Measurements from ENCODE around the gene CDC14B. TPM values are rescaled to one million over a fixed set of nuclear protein-coding genes. Genes with fewer than 3 reads are reported as not detected.

Gene CDC14B
- 4.6 and 5.8 TPM in 2 replicates for total RNA-seq

GRCh38 chr9:96619491-96620180 is at the start of gene CDC14B:
Gene CDC14B, minus strand, starts transcription at chr9:96619843. Its CDS starts 465 bp downstream, at chr9:96619378.
- peak; percentile 45 for DNase-seq (ENCODE audit: extremely low read depth, low read depth, low spot score)

DNA sequence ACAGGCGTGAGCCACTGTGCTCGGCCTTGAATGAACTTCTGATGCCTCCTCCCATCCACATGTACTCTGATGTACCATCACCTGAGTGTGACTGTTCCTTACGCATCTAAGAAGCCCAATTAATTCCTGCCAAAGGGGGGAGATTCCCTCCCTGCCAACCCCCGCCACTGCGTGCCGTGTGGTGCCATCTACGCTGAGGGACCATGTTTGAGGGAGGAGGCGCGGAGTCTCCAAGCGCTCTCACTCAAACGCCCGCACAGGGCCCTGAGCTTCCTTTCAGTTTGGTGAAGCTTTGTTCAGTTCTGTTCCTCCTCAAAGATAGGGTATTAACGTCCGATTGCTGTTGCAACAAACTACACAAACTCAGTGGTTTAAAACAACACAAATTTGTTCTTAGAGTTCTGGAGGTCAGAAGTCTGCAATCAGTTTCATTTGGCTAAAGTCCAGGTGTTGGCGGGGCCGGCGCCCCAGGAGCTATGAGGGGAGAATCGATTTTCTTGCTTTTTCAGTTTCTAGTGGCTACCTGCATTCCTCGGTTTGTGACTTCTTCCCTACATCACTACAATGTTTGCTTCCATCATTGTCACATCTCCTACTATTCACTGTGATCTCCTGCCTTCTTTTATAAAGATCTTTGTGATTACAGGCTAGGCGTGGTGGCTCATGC is 49.4 kb upstream of the CDC14B start:
- DNase-seq (ENCODE audit: extremely low read depth, low read depth, low spot score): no peak

DNA sequence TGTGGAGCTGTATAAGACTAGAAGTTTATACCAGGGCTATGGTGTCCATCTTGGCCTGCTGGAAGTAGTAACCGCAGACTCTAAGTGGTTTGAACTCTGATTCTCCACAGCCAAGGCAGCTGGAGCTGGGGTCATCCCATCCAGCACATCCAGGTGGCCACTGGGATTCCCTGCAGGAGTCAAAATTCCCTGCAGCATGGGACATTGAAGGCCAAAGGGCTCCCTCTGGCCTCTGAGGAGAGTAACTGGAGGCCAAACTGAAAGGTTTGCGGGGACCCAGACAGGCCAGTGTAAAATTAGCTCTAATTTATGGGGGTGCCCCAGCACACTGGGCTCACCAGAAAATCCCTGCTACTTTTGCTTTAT is 47.7 kb upstream of the CDC14B start:
- DNase-seq (ENCODE audit: extremely low read depth, low read depth, low spot score): no peak

GRCh38 chr9:96666653-96667362 is 47.2 kb upstream of the CDC14B start:
- DNase-seq (ENCODE audit: extremely low read depth, low read depth, low spot score): peak; percentile 41

GRCh38 chr9:96665789-96666188 is 46.1 kb upstream of the CDC14B start:
- DNase-seq (ENCODE audit: extremely low read depth, low read depth, low spot score): no peak

DNA sequence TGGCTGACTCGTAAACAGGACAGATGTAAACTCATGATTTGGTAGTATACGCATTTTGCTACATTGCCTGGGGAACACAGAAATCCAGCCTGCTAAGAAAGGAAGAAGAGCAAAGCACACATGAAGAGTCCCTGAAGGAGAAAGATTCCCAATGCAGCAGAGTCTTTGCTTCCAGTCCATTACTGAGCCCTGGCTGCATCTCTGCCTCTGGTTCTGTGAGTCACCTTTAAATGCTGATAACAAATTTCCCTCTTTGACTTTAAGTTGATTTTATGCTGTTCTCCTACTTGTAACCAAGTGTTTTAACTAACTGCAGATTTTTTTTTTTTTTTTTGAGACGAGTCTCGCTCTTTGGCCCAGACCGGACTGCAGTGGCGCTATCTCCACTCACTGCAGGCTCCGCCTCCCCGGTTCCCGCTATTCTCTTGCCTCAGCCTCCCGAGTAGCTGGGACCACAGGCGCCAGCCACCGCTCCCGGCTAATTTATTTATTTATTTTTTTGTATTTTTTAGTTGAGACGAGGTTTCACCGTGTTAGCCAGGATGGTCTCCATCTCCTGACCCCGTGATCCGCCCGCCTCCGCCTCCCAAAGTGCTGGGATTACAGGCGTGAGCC is 44.0 kb upstream of the CDC14B start:
- no peak for DNase-seq (ENCODE audit: extremely low read depth, low read depth, low spot score)

DNA sequence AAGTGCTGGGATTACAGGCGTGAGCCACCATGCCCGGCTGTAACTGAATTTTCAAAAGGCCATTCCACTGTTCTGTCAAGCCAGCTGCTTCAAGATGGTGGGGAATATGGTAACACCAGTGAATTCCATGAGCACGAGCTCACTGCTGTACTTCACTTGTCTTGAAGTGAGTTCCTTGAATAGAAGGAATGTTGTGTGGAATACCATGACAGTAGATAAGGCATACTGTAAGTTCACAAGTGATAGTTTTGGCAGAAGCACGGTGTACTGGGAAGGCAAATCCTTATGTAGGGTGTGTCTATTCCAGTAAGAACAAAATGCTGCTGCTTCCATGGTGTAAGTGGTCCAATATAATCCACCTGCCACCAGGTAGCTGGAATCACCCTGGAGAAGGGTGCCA is 42.1 kb upstream of the CDC14B start:
- DNase-seq (ENCODE audit: extremely low read depth, low read depth, low spot score): no peak

GRCh38 chr9:96660692-96661248 is 41.1 kb upstream of the CDC14B start:
- no peak for DNase-seq (ENCODE audit: extremely low read depth, low read depth, low spot score)

DNA sequence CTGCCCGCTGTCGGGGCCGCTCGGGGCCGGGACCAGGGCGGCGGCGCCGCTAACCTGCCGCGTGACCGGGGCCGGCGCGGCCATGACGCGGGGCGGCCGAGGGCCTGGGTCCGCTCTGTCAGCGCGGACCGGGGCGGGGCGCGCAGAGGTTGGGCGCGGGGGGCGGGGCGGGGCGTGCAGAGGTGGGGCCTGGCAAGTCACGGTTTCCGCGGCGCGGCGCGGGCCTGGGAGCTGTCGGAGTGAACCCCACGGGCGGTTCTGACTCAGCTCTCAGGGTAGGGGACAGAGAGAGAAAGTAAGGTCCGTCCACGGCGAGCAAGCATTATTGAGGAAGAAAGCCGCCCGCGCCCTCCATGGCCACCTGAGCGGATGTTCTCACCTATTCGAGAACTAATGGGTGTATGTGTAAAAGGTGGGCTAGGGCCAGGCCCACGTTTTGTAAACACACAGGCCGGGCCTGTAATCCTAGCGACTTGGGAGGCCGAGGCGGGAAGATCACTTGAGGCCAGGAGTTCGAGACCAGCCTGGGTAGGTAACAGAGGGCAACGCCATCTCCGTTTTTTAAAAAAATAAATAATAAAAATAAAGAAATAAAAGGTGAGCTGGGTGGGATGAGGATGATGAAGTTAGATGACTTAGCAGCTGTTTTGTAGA is 35.7 kb upstream of the CDC14B start, which contains the start of gene PRXL2C:
TSS of gene PRXL2C (minus strand) at position 120 of the 654 bp plus-strand sequence. CDS start at position 84, 36 bp downstream.
- no peak for DNase-seq (ENCODE audit: extremely low read depth, low read depth, low spot score)

DNA sequence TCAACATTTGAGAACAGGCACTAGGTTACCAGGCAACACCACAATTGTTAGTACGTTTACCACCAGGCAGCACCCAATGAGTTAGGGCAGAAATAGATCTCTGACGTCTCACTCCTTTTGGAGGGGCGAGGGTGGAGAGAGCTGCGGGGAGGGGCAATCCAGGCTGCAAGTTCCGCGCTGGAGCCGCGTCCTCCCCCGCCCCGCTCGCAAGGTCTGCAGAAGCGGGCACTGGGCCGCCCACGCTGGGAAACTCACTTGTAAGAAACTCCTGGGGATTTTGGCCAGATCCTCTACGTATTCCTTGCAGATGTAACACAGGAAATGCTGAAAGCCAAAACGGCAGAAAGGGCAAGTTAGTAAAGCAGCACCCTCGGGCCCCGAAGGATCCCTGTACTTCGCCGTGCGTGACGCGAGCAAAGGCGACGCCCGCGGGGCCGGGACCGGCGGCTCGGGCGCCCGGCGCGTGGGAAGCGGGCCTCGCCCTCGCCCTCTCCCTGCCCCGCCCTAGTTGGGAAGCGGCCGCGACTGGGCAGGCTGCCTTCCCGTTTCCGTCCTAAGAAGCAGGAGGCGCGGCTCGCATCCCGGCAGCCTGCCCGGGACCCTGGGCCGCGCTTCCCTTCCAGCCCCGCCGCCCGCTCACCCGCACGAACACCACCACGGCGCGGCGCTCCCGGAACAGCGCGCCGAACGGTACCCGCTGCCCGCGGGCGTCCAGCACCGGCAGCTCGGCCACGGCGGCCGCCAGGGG is 35.0 kb upstream of the CDC14B start:
- DNase-seq (ENCODE audit: extremely low read depth, low read depth, low spot score): peak; percentile 62

DNA sequence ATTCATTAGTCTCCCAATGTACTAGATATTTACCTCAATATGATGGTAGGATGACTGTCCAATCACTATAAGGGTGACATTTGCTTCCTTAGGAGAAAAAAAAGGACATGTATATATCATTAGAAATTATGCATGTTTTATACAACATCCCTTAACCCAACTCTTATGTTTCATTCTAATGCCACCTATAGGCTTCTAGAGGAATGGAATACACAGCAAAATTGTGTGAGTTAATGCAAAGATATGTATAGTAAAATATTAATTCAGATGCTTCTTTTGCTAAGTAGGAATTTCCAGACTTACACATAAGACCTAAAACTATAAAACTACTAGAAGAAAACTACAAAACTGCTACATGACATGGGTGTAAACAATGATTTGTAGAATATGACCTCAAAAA is 32.0 kb upstream of the CDC14B start:
- no peak for DNase-seq (ENCODE audit: extremely low read depth, low read depth, low spot score)

- DNase-seq (ENCODE audit: extremely low read depth, low read depth, low spot score): no peak
Observed at GRCh38 chr9:96649620-96650324, 30.1 kb upstream of the CDC14B start.

GRCh38 chr9:96646081-96646991 is 26.7 kb upstream of the CDC14B start:
- DNase-seq (ENCODE audit: extremely low read depth, low read depth, low spot score): no peak

- no peak for DNase-seq (ENCODE audit: extremely low read depth, low read depth, low spot score)
Observed at GRCh38 chr9:96644137-96644536, 24.5 kb upstream of the CDC14B start.

DNA sequence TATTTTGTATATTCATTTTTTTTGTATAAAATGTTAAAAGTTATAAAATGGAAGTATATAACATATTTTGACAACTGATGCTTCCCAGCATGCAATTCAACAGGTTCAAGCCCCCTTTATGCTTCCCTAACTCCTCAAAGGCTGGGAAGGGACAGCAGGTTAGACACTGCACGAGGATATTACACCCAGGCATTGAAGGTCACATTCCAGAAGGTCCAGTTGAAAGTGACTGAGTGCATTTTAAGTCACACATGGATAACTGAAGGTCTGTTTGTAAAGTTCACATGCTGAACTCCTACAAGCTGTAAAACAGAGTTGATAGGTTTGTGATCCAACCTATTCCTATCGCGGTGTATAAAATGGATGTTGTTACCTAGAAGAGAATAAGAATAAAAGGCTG is 21.9 kb upstream of the CDC14B start:
- no peak for DNase-seq (ENCODE audit: extremely low read depth, low read depth, low spot score)

DNA sequence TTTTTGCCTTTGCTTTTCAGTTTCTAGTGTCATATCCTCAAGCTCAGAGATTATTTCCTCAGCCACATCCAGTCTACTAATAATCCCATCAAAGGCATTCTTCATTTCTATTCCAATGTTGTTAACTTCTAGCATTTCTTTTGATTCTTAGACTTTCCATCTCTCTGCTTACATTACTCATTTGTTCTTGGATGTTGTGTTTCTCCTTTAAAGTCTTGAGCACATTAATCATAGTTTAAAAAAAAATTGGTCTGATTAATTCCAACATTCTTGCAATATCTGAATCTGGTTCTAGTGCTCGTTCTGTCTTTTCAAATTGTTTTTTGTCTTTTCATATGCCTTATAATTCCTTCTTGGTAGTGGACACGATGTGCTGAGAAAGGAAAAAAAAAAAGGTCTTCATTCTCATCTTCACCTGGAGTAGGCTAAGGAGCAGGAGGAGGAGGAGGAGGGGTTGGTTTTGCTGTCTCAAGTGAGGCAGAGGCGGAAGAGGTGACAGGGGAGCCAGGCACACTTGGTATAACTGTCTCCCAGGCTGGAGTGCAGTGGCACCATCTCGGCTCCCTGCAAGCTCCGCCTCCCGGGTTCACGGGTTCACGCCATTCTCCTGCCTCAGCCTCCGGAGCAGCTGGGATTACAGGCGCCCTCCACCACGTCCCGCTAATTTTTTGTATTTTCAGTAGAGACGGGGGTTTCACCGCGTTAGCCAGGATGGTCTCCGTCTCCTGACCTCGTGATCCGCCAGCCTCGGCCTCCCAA is 19.1 kb upstream of the CDC14B start:
- DNase-seq (ENCODE audit: extremely low read depth, low read depth, low spot score): no peak

- DNase-seq (ENCODE audit: extremely low read depth, low read depth, low spot score): no peak
Observed at GRCh38 chr9:96636368-96636767, 16.7 kb upstream of the CDC14B start.
